BE2C (cell line): ENCODE measurements around the gene PDLIM7.

Experiments used
- DNase-seq: peaks from one replicate; pipeline ENCODE4 v3.0.0-alpha.2; 2020
- H3K27me3 ChIP-seq: fragments of 250-450 bp; sonication (Bioruptor Pico); 2 replicates; pipeline ENCODE4 v1.5.1; 2020; ENCODE audit warnings: mild to moderate bottlenecking
- H3K36me3 ChIP-seq: fragments of 250-450 bp; sonication (Bioruptor Pico); 2 replicates; pipeline ENCODE4 v1.5.1; 2020; ENCODE audit warnings: mild to moderate bottlenecking
- H3K4me1 ChIP-seq: fragments of 250-450 bp; sonication (Bioruptor Pico); 2 replicates; pipeline ENCODE4 v1.5.1; 2020
- H3K4me3 ChIP-seq: 2 replicates; pipeline ENCODE4 v1.5.1; 2011; ENCODE audit warnings: low read depth, low read length
- H3K9me3 ChIP-seq: fragments of 250-450 bp; sonication (Bioruptor Pico); 2 replicates; pipeline ENCODE4 v1.5.1; 2020
- CTCF ChIP-seq: IDR thresholded peaks from 2 replicates; pipeline ENCODE4 v1.5.1; 2012; ENCODE audit warnings: mild to moderate bottlenecking, low read depth, low read length

The PDLIM7 gene

GRCh38 chr5:177526791-177527190 is 29.4 kb upstream of the PDLIM7 start:
- Histone ChIP-seq H3K36me3 (peaks cover 48% of the 10 kb centered on the region), H3K4me3 (no peak overlapping the region), H3K9me3 (no peaks in the 10 kb centered on the region), H3K4me1 (peaks cover 8% of the 10 kb centered on the region), H3K27me3 (no peaks in the 10 kb centered on the region)
- no peak for DNase-seq
- TF ChIP-seq CTCF: no peak

- H3K27me3 ChIP-seq: no peaks in the 10 kb centered on the region
- no peak for DNase-seq
- TF ChIP-seq CTCF: no peak
- H3K4me1 ChIP-seq: peaks cover 8% of the 10 kb centered on the region
- no peaks in the 10 kb centered on the region for H3K9me3 ChIP-seq
- no peak overlapping the region for H3K4me3 ChIP-seq
- peaks cover 51% of the 10 kb centered on the region for H3K36me3 ChIP-seq
Observed at GRCh38 chr5:177526191-177526590, 28.8 kb upstream of the PDLIM7 start.

GRCh38 chr5:177524941-177525655 is 27.7 kb upstream of the PDLIM7 start:
- Histone ChIP-seq H3K9me3 (no peaks in the 10 kb centered on the region), H3K27me3 (no peaks in the 10 kb centered on the region), H3K4me3 (no peak overlapping the region), H3K36me3 (peaks cover 54% of the 10 kb centered on the region), H3K4me1 (peaks cover 8% of the 10 kb centered on the region)
- no peak for DNase-seq
- TF ChIP-seq CTCF: no peak

GRCh38 chr5:177524539-177524900 is 27.1 kb upstream of the PDLIM7 start:
- no peak for TF ChIP-seq CTCF
- peaks cover 57% of the 10 kb centered on the region for H3K36me3 ChIP-seq

GRCh38 chr5:177523711-177524538 is 26.5 kb upstream of the PDLIM7 start:
- Histone ChIP-seq H3K4me1 (no peaks in the 10 kb centered on the region), H3K4me3 (no peak overlapping the region), H3K27me3 (no peaks in the 10 kb centered on the region), H3K9me3 (no peaks in the 10 kb centered on the region), H3K36me3 (peaks cover 57% of the 10 kb centered on the region)
- DNase-seq: no peak
- no peak for TF ChIP-seq CTCF

More at GRCh38 chr5:177524539-177524900, 27.1 kb upstream of the PDLIM7 start:
- no peaks in the 10 kb centered on the region for H3K9me3 ChIP-seq
- no peak overlapping the region for H3K4me3 ChIP-seq
- H3K4me1 ChIP-seq: peaks cover 5% of the 10 kb centered on the region
- H3K27me3 ChIP-seq: no peaks in the 10 kb centered on the region
- DNase-seq: no peak
